Inflammatory macrophage treated with lipopolysaccharide for 1 hour (primary cell): ENCODE data around the gene KLK10.
"Not testable (repeated sequence)": the region's sequence is repeated elsewhere in the genome, so short reads cannot be mapped to it uniquely, and the experiment has no call there.

Source experiments
- DNase-seq, 2 donors: peaks; one replicate each; pipeline ENCODE4 v3.0.0-alpha.2; 2020 to 2022

Gene KLK10

GRCh38 chr19:51000981-51001380, 18.5 kb downstream of the KLK10 start:
- no peak for DNase-seq

GRCh38 chr19:51000426-51000825, 19.1 kb downstream of the KLK10 start:
- no peak for DNase-seq

- DNase-seq, result no peak
These were observed 20.8 kb downstream of the KLK10 start for GRCh38 chr19:50998686-50999085.

GRCh38 chr19:50998061-50998460, 21.4 kb downstream of the KLK10 start:
- no peak for DNase-seq

GRCh38 chr19:50994129-50994528, 25.4 kb downstream of the KLK10 start:
- DNase-seq, result no peak

- DNase-seq, result no peak
These were observed 26.9 kb downstream of the KLK10 start for GRCh38 chr19:50992666-50993035.

GRCh38 chr19:50984416-50984815, 35.1 kb downstream of the KLK10 start:
- not testable (repeated sequence) for DNase-seq

GRCh38 chr19:50983625-50984292, 35.8 kb downstream of the KLK10 start, which contains the start of gene KLK7:
TSS of gene KLK7 (minus strand) at chr19:50983917. CDS start at chr19:50982399, 1,518 bp downstream.
- no peak for DNase-seq

GRCh38 chr19:50982186-50982585, 37.3 kb downstream of the KLK10 start:
- no peak for DNase-seq

- no peak for DNase-seq
These were observed 37.8 kb downstream of the KLK10 start for GRCh38 chr19:50981587-50982146.

GRCh38 chr19:50980208-50980607, 39.3 kb downstream of the KLK10 start:
- no peak for DNase-seq

GRCh38 chr19:50979758-50980157, 39.8 kb downstream of the KLK10 start:
- no peak for DNase-seq

- DNase-seq, result no peak
These were observed 40.6 kb downstream of the KLK10 start for GRCh38 chr19:50978772-50979390.

GRCh38 chr19:50977626-50978025, 41.9 kb downstream of the KLK10 start:
- DNase-seq, result no peak

GRCh38 chr19:50975766-50976165, 43.7 kb downstream of the KLK10 start:
- DNase-seq, result no peak

GRCh38 chr19:50974702-50975556, 44.6 kb downstream of the KLK10 start:
- no peak for DNase-seq

GRCh38 chr19:50972795-50973376, 46.6 kb downstream of the KLK10 start:
- no peak for DNase-seq

GRCh38 chr19:50969810-50970209, 49.7 kb downstream of the KLK10 start:
- not testable (repeated sequence) for DNase-seq

- DNase-seq, result no peak
These were observed 50.1 kb downstream of the KLK10 start, which contains the start of gene KLK6 for GRCh38 chr19:50969413-50969760. TSS of gene KLK6 (minus strand) at chr19:50969591. CDS start at chr19:50968104, 1,487 bp downstream.

GRCh38 chr19:50968716-50969412, 50.6 kb downstream of the KLK10 start:
- no peak for DNase-seq

- no peak for DNase-seq
These were observed 51.4 kb downstream of the KLK10 start for GRCh38 chr19:50967929-50968715.

- no peak for DNase-seq
These were observed 55.2 kb downstream of the KLK10 start for GRCh38 chr19:50964266-50964665.
